HG03520 (cell line): ENCODE results near the gene NTPCR.
"Not testable (repeated sequence)": the region's sequence is repeated elsewhere in the genome, so short reads cannot be mapped to it uniquely, and the experiment has no call there.

Source experiments
- ATAC-seq: cut with Tn5 transposase; IDR thresholded peaks from one replicate; pipeline ENCODE4 v1.9.1; 2021; ENCODE audit warnings: mild to moderate bottlenecking, moderate library complexity; ENCODE audit not compliant: unreplicated experiment

Gene NTPCR, protein sequence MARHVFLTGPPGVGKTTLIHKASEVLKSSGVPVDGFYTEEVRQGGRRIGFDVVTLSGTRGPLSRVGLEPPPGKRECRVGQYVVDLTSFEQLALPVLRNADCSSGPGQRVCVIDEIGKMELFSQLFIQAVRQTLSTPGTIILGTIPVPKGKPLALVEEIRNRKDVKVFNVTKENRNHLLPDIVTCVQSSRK

GRCh38 chr1:232950197-232951176 is at the start of gene NTPCR:
Gene NTPCR, plus strand, starts transcription at chr1:232950611. Its CDS starts 100 bp downstream, at chr1:232950711.
- peak; percentile 82 for ATAC-seq

- no peak for ATAC-seq
These were observed 49.6 kb upstream of the NTPCR start for GRCh38 chr1:232900818-232901217.

- no peak for ATAC-seq
These were observed 49.2 kb upstream of the NTPCR start for GRCh38 chr1:232901255-232901654.

- no peak for ATAC-seq
These were observed 47.5 kb upstream of the NTPCR start for GRCh38 chr1:232902774-232903350.

- ATAC-seq: no peak
These were observed 46.3 kb upstream of the NTPCR start for GRCh38 chr1:232904131-232904530.

DNA sequence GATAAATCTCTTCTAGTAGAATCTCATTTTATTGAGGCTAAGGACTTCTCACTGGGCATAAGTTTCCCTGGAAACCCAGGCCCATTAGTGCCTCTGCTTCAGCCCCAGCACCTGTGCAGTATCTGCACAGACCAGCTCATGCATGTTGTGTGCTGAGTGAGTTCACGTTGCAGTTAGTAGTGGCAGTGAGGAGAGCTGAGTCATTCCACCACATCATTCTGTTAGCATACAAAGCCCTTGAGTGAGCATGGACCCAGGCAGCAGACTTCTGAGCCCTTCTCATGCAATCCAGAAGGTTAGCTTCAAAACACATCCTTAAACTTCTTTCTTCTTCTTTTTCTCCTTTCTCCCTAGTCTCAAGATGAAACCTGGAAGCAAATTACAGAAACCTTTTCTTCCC is 45.8 kb upstream of the NTPCR start:
- ATAC-seq: peak; percentile 75

- no peak for ATAC-seq
These were observed 44.9 kb upstream of the NTPCR start for GRCh38 chr1:232905331-232906034.

DNA sequence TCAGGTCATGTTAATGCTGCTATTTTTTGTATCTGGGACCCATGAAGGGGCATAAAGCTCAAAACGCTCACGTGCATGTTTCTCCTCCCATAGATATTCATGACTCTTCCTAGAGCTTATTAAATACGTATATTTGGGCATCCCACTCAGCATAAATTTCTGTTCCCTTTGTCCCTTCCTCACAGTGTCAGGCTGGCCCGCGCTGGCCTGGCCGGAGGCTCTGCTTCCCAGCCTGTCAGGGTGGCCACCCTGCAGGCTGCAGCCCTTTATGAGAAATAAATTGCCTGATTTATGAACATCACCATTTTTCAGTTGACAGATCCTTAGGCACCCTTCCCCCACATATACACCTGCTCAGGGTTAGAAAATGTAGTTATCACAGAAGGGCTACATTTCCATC is 44.0 kb upstream of the NTPCR start:
- ATAC-seq: no peak

DNA sequence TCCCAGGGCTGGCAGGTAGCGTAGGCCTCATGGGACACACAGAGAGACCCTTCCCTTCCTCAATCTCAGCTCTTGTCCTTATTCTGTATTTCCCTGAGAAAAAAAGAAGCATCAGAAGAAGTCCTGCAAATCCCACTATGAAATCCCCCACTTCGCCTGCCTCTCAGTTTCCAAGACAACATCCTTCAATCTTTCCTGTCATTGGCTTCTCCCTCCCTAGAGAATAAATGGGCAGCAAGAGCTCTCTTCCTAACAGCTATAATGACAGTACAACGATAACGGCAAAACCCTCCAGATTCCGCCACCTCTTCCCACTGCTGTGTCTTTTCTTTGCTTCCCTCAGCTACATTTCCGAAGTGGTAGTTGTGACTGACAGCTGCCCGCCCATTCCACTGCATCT is 41.6 kb upstream of the NTPCR start:
- no peak for ATAC-seq

- no peak for ATAC-seq
These were observed 40.7 kb upstream of the NTPCR start for GRCh38 chr1:232909752-232910151.

DNA sequence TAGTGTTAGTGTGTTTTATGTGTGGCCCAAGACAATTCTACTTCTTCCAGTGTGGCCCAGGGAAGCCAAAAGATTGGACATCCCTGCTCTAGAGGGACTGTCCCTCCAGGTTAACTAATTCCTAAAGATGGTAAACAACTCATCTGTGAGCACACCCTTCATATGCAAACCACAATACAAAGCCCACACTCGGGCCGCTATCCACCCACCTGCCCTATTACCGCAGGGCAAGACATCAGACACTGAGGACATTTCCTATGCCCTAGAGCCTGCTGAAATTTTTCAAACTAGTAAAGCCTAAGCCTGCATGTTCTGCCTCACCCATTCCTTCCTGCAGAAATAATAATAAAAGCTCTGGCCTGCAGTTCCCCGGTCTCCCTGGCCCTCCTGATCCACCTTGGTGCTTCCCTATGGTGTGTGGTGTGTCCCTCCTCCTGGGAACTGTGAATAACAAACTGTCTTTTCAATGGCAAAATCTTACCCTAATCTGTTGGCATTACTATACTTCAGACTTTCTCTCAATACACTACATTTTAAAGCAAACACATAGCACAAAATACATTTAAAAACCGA is 39.3 kb upstream of the NTPCR start:
- no peak for ATAC-seq

DNA sequence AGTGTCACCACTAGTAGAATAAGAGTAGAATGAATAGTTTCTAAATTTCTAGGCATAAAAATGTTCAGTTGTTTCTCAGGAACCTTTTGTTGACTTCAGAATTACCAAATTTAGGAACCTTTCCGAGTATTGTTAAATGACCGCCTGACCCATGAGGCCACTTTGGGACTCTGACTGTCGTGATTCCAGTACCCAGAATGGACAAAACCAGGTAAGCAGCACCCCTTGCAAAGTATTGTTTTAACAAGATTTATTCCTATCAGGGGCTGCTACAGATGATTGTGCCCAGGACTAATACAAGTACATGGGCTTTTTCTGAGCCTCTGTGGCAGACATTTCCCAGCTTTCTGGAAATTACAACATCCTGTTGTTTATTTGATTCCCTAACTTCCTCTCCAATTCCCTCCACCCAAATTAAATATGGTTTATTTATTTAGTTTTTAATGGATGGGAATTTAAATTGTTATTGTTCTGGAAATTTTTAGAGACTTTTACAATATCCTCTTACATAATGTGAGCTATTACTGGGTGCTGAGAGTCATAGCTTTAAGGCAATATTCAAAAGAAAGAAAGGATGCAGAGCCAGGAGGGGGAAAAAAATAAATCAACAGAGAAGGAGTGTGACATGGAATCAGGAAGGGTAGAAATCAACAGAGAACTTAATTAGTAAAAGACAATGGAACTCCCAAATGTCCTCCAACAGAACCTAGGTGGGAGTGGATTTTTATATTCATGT is 37.4 kb upstream of the NTPCR start:
- no peak for ATAC-seq

DNA sequence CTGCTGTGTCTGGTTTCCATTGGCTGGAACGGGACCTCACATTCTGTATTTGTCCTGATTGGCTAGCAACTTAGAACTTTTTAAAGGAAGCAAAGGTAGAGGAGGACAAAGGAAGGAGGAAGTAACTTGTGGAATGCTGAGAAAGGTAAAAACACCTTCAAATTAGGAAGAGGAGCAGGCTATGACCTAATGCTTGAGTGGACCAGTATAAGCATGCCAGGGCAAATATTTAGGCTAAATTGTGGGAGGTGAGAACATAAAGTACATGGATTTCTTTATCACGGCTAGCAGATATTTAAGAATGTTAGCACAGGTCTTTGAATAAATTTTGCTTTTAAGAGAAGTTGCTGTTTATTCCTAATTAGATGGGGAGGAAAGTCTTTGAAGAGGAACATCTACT is 36.1 kb upstream of the NTPCR start:
- ATAC-seq: not testable (repeated sequence)

GRCh38 chr1:232915212-232915611 is 35.2 kb upstream of the NTPCR start:
- no peak for ATAC-seq

GRCh38 chr1:232917053-232917452 is 33.4 kb upstream of the NTPCR start:
- ATAC-seq: no peak

- ATAC-seq: no peak
These were observed 29.0 kb upstream of the NTPCR start for GRCh38 chr1:232921381-232921780.

DNA sequence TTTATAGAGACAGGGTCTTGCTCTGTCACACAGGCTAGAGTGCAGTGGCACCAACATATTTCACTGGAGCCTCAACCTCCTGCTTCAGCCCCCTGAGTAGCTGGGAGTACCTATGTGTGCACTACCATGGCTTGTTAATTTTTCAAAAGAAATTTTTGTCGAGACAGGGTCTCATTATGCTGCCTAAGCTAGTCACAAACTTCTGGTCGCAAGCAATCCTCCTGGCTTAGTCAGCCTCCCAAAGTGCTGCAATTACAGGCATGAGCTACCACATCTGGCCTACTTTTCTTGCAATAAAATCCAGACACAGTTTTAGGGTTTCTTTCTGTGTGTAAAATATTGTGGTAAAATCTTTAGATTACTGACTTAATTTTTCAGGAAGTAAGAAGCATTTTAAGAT is 27.9 kb upstream of the NTPCR start:
- no peak for ATAC-seq

DNA sequence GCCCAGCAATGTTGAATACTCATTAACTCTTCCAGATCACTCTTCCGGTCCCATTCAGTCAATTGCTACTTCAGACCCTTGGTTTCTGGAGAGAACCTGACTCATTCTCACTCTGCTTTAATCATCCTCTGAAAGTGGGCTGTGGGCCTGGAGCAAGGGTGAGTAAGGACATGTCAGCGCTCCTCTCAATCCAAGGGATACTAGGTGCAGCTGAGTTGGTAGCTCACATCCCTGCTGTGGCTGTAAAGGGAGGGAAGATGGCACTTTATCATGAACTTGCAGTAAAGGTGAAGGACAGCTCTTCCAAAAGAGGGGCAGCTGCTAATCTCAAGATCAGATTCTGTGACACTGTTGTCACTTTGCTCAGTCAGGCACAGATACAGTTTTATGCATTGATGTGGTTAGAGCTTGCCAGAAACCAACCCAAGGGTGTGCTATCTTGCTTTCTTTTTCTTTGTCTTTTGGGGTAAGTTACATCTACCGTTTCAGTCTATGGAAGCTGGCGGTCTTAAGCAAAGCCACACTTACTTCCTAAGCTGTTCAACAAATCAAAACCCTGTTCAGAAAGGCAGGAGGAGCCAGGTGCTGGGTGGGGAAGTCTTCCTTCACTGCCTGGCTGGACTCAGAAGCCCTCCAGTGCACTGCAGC is 26.5 kb upstream of the NTPCR start:
- peak; percentile 63 for ATAC-seq

DNA sequence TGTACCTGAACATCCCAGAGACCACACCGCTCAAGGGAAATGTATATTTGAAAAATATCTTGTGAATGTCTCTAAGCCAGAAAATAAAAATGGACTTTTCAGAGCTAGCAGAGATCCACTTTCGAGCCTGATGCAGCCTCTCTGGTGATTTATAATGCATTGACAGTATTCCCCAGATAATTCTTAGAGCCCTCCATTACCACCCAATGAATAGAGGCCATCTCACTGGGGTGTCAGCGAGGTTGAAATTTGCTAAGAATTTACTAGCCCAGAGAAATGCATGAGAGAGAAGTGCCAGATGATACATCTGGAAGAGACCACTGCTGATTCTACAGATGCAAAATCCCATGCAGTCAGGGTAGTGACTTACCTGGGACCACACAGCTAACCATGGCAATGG is 25.5 kb upstream of the NTPCR start:
- ATAC-seq: no peak
